AG09319 (cell line): ENCODE results near the gene MYO7A.

Experiments used
- DNase-seq: peaks from one replicate; pipeline ENCODE4 v3.0.0-alpha.2; 2010; ENCODE audit warnings: low read depth; ENCODE audit errors: extremely low read depth
- TF ChIP-seq, protein P1 (sequence below): IDR thresholded peaks from 2 replicates; pipeline ENCODE4 v1.5.1; 2011; ENCODE audit warnings: low read depth, mild to moderate bottlenecking, inconsistent platforms, low read length, moderate library complexity

The MYO7A gene

DNA sequence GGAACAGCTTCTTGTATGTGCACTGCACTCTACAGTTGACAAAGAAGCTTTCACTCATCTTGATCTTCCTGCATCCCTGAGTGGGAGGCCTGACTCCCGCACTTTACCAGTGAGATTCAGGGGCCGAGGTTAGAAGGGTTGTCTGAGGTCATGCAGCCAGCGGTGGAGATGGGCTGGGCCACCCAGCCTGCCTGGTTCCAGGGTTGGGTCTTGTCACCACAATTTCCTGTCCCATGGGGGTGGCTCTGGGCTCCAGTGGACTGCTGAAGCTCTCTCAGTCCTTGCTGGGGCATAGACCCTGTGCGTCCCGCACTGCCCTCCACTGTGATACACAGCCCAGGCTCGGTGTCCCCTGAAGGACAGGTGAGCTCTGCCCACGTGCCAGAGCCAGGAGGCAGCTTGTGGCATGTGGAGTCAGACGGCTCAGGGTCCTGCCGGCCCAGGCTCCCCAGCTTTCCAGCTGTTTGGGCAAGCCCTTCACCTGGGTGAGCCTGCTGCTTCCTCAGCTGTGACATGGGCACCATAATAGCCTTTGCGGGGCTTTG is 6.9 kb upstream of the MYO7A start:
- TF ChIP-seq, protein P1, sequence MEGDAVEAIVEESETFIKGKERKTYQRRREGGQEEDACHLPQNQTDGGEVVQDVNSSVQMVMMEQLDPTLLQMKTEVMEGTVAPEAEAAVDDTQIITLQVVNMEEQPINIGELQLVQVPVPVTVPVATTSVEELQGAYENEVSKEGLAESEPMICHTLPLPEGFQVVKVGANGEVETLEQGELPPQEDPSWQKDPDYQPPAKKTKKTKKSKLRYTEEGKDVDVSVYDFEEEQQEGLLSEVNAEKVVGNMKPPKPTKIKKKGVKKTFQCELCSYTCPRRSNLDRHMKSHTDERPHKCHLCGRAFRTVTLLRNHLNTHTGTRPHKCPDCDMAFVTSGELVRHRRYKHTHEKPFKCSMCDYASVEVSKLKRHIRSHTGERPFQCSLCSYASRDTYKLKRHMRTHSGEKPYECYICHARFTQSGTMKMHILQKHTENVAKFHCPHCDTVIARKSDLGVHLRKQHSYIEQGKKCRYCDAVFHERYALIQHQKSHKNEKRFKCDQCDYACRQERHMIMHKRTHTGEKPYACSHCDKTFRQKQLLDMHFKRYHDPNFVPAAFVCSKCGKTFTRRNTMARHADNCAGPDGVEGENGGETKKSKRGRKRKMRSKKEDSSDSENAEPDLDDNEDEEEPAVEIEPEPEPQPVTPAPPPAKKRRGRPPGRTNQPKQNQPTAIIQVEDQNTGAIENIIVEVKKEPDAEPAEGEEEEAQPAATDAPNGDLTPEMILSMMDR, result no peak
- DNase-seq, result no peak

DNA sequence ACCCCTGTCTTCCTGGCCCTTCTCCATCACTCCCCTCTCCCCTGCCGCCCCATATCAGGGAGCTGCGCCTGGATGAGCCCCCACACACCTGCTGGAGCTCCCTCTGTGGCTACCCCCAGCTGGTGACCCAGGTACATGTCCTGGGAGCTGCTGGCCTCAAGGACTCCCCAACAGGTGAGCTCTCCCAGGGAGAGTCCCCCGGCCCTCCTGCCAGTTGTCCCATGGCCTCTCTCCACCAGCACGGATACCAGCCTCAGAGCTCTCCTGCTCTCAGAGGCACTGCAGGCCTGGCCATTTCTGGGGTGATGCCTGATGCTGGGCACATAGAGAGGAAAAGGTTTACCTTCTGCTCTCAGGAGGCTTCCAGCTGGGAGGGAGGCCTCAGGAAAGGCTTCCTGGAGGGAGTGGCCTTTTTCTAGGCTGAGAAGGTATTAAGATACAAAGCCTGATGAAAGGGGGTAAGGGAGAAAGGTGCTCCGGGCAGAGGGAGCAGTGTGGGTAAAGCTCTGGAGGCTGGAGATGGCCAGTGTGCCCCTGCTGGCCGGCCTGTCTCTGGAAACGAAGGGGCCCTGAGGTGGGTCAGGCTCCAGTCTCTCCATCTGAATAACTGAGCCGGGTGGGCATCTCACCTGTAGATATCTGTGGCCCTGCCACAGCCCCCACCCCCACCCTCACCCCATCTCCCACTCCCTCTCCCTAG is 6.0 kb upstream of the MYO7A start:
- TF ChIP-seq, protein P1, result no peak
- DNase-seq, result no peak

DNA sequence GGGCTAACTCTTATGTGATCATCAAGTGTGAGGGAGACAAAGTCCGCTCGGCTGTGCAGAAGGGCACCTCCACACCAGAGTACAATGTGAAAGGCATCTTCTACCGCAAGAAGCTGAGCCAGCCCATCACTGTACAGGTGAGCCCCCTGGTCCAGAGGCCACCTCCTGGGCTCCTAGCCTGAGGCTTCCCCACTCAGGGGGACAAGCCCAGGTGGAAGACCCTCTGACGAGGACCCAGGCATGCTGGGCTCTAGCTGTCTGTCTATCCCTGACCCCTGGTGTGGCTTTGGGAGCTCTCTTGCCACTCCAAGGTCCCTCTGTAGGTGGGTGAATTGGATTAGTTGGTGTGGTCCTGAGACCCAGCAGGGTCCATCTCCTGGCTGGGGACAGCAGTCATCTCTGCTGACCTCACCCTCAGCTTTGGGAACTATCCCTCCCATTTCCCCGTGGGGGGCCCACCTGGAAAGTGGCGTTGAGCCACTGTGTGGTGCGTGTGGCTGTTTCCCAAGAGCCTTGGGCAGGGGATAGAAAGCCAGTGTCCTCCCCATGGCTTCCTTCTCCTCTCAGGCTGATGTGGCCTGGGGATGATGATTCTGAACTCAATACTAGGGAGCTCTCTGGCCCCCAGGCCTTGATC is 5.4 kb upstream of the MYO7A start:
- no peak for DNase-seq
- TF ChIP-seq, protein P1, result no peak

DNA sequence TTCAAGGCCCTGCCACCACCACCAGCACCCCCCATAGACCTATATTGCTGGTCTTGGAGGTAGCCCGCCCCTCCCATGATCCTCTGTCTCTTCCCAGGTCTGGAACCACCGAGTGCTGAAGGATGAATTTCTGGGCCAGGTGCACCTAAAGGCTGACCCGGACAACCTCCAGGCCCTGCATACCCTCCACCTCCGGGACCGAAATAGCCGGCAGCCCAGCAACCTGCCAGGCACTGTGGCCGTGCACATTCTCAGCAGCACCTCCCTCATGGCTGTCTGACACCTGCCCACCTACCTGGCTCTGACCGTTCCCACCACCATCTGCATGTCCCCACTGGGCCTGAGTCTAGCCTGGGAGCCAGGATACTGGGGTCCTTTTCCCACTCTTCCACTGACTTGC is 4.5 kb upstream of the MYO7A start:
- no peak for DNase-seq
- TF ChIP-seq, protein P1, result no peak

DNA sequence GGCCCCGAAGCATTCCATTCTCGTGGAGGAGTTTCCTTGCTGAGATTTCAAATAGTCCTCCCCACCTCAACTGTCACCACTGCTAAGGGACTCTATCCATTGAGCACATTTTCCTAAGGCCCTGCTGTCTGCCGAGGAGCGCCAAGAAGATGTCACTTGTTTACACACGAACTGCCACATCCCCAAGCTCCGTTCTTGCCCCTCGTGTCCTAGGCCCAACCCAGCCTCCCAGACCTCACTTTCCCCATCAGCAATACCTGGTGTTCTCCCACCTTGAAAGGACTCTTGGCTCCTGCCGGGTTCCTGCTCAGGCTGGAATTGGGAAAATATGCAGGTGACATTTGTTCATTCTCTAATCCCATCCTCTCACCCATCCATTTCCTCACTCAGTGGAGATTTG is 4.0 kb upstream of the MYO7A start:
- TF ChIP-seq, protein P1, result no peak
- DNase-seq, result no peak

DNA sequence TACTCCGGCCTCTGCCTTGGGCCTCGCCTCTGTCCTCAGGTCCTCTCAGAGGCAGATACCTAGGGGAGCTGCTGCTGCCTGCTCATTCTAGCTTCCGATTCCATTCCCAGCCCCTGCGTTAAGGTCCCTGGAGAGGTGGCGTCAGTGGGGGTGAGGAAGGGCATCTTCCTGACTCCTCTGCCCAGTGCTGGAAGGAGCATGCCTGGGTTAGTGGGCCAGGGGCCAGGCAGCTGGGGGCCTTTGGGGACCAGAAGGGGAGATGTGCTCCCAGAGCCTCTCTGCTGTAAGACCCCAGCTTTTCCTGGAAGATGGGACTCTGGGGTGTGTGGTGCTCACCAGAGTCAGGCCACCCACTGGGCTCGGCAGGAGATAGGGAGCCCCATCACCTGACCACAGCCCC is 3.6 kb upstream of the MYO7A start:
- TF ChIP-seq, protein P1, result no peak

DNA sequence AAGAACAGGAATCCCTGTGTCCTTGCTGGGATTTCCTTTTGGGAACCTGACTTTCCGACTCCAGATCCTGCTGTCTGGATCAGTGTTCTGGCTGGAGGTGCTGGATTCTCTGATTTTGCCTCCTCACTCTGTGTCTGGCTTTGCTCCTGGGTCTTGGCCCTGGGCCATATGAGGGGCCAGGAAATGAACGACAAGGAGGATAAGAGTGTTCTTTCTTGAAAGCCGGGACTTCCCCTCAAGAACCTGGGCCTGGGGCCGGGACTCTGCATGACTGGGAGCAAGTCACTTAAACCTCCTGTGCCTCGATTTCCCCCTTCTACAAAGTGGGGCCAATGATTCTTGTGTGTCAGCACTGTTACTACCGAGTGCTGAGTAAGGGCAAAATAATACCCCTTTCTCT is 2.9 kb upstream of the MYO7A start:
- no peak for DNase-seq
- TF ChIP-seq, protein P1, result no peak

More for the DNA sequence above, 3.6 kb upstream of the MYO7A start:
- no peak for DNase-seq
